Activated CD4-positive, alpha-beta memory T cell treated with anti-CD3 and anti-CD28 coated beads for 36 hours (primary cell): ENCODE data around the gene FSD2. TPM values are rescaled to one million over a fixed set of nuclear protein-coding genes. Genes with fewer than 3 reads are reported as not detected.

Experiments
- CTCF ChIA-PET: fragments of 350-600 bp; sonication (Branson Sonifier 250); formaldehyde crosslinking; loops from one replicate; lab custom pipeline; 2021; ENCODE audit warnings: antibody characterized with exemption, inconsistent platforms; lab: Charles Lee
- POLR2A ChIA-PET: fragments of 350-600 bp; sonication (Branson Sonifier 250); formaldehyde crosslinking; loops from one replicate; lab custom pipeline; 2021; ENCODE audit warnings: antibody characterized with exemption; lab: Charles Lee
- DNase-seq: peaks from one replicate; pipeline ENCODE4 v3.0.0-alpha.2; 2020
- H3K27ac Mint-ChIP-seq: one replicate; pipeline ENCODE4 v1.8.0; 2021; ENCODE audit warnings: mixed read lengths
- H3K27me3 Mint-ChIP-seq: one replicate; pipeline ENCODE4 v1.8.0; 2021; ENCODE audit warnings: mixed read lengths
- H3K36me3 Mint-ChIP-seq: one replicate; pipeline ENCODE4 v1.8.0; 2021; ENCODE audit warnings: mixed read lengths
- H3K4me1 Mint-ChIP-seq: one replicate; pipeline ENCODE4 v1.8.0; 2021; ENCODE audit warnings: low read depth, mixed read lengths
- H3K4me3 Mint-ChIP-seq: one replicate; pipeline ENCODE4 v1.8.0; 2021; ENCODE audit warnings: mild to moderate bottlenecking, mixed read lengths
- H3K9me3 Mint-ChIP-seq: one replicate; pipeline ENCODE4 v1.8.0; 2021; ENCODE audit warnings: mixed read lengths
- intact Hi-C: fragments of 100-400 bp; cut with micrococcal nuclease; formaldehyde crosslinking; loops from one replicate; pipeline ENCODE4 v1.15.1; 2023
- total RNA-seq, 2 experiments: library from RNA; stranded (reverse); gene quantifications; one replicate each; pipeline ENCODE4 v1.2.3, GENCODE V29; 2021

The FSD2 gene
- total RNA-seq, 2 experiments from 2014 or later = not detected

GRCh38 chr15:82807920-82808633, 2.2 kb upstream of the FSD2 start:
- ChIA-PET POLR2A (interaction anchor here (1.0 to 1.4 kb wide), 3 partner anchors 20 to 267 kb away, joined by 3 read pairs; partner anchors contain the start of gene RPS17), CTCF (interaction anchor here (0.6 to 1.4 kb wide), 2 partner anchors 25 to 277 kb away, joined by 3 to 6 read pairs; no protein-coding TSS in a partner anchor)
- Mint-ChIP-seq H3K4me3 (peak overlapping the region; percentile 16), H3K36me3 (peaks cover 9% of the 10 kb centered on the region), H3K27me3 (no peaks in the 10 kb centered on the region), H3K9me3 (no peaks in the 10 kb centered on the region), H3K4me1 (peaks cover 34% of the 10 kb centered on the region), H3K27ac (no peak overlapping the region)
- DNase-seq = no peak
- intact Hi-C loops = loop anchor here (2.0 kb wide), 1 partner anchor 259 kb away; the partner anchor contains the start of gene BTBD1

GRCh38 chr15:82804575-82804949, 1.3 kb downstream of the FSD2 start:
- DNase-seq = no peak
- intact Hi-C loops = no loop called here
- Mint-ChIP-seq H3K36me3 (no peaks in the 10 kb centered on the region), H3K4me1 (peaks cover 14% of the 10 kb centered on the region), H3K27ac (no peak overlapping the region), H3K27me3 (peaks cover 24% of the 10 kb centered on the region), H3K4me3 (no peak overlapping the region), H3K9me3 (no peaks in the 10 kb centered on the region)
- ChIA-PET CTCF (no interaction called here), POLR2A (interaction anchor here (0.6 kb wide), 1 partner anchor 271 kb away, joined by 4 read pairs; no protein-coding TSS in a partner anchor)

DNA sequence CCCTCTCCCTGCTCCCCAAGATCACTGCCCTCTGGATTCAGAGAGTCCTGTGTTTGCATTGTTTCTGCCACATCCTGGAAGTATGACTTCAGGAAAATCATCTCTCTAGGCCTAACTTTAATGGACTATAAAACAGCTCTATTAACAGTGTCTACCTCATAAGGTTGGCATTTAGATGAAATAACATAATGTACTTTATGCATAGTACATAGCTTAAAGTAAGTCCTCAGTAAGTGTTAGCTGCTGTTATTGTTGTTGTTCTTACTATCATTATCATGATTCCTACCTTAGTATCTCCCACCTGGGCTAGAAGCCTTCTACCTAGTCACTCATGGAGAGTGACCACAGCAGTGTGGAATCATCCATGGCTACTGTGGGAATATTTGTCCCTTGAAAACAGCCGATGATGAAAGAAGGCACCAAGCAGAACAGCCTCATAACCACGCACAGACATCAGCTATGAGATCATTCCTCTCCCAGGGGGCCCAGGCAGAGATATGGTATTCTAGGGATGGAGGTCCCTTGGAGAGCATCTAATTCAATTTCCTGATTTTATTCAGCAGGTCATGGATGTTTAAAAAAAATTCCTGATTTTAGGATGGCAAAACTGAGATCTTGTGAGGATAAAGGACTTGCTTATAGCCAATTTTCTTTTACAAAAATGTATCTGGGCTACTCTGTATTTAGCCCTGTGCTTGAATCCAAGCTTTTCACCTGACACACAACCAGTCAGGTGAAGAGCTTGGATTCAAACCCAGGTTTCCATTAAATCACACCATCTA, 1.9 kb downstream of the FSD2 start:
- intact Hi-C loops = no loop called here
- H3K4me3 Mint-ChIP-seq = no peak overlapping the region
- peaks cover 30% of the 10 kb centered on the region for H3K27me3 Mint-ChIP-seq

DNA sequence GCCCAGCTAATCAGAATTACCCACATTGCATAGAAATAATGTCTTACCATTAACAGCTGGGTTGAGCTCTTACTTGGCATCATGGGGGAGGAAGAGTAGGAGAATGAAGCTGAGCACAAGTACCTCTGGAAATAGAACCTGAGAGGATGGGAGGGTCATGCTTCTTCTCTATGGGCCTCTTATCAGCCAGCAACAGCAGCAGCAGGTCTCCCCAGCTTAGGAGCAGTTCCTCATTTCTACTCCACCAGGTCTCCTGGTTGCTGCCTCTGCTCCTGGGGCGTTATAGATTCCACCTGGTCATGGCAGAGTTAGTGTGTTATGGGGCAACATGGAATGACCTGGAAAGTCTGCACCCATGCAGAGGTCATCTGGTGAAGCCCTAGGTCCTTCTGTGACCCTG, 3.4 kb downstream of the FSD2 start:
- POLR2A ChIA-PET = no interaction called here
- Mint-ChIP-seq H3K27me3 (peaks cover 30% of the 10 kb centered on the region), H3K27ac (no peak overlapping the region), H3K4me3 (no peak overlapping the region), H3K36me3 (no peaks in the 10 kb centered on the region), H3K4me1 (no peaks in the 10 kb centered on the region), H3K9me3 (no peaks in the 10 kb centered on the region)
- CTCF ChIA-PET = no interaction called here
- intact Hi-C loops = no loop called here
- no peak for DNase-seq

More for the DNA sequence above, 1.9 kb downstream of the FSD2 start:
- POLR2A ChIA-PET = interaction anchor here (0.6 kb wide), 1 partner anchor 271 kb away, joined by 4 read pairs; no protein-coding TSS in a partner anchor
- CTCF ChIA-PET = no interaction called here
- peaks cover 11% of the 10 kb centered on the region for H3K4me1 Mint-ChIP-seq
- no peak overlapping the region for H3K27ac Mint-ChIP-seq
- no peaks in the 10 kb centered on the region for H3K36me3 Mint-ChIP-seq
- no peaks in the 10 kb centered on the region for H3K9me3 Mint-ChIP-seq
- no peak for DNase-seq

DNA sequence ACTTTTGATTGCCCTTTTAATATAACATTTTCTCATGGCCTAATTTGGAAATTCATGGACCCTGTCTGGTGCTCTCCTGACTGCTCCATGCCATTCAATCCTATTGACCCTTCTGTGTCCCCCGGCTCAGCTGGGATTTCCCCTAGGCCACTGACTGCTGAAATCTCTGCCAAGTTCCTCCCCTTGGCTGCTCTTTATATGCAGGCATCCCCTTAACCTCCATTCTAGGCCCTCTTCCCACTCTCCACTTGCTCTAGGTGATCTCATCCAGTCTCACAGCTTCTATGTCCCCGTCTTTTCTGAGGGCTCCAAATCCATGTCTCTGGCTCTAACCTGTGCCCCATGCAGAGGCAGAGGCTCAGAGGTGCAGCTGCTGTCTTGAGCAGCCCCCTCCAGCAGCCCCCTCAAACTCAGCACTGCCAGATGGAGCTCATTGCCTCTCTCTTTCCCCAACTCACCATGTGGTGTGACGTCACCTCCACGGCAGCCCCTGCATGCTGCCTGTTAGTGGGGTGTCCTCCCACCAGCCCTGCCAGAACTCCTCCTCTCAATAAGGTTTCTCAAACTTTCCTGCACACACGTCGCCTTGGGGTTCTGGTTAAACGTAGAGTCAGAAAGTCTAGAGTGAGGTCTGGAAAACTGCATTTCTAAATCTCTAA, 6.6 kb downstream of the FSD2 start:
- H3K9me3 Mint-ChIP-seq = peaks cover 2% of the 10 kb centered on the region
- H3K27ac Mint-ChIP-seq = no peak overlapping the region
- H3K4me1 Mint-ChIP-seq = no peaks in the 10 kb centered on the region
- intact Hi-C loops = no loop called here
- peaks cover 30% of the 10 kb centered on the region for H3K27me3 Mint-ChIP-seq
- DNase-seq = no peak
- no peaks in the 10 kb centered on the region for H3K36me3 Mint-ChIP-seq
- no peak overlapping the region for H3K4me3 Mint-ChIP-seq
- ChIA-PET CTCF (no interaction called here), POLR2A (no interaction called here)

GRCh38 chr15:82798531-82799166, 7.2 kb downstream of the FSD2 start:
- CTCF ChIA-PET = no interaction called here

GRCh38 chr15:82798104-82798503, 7.8 kb downstream of the FSD2 start:
- intact Hi-C loops = no loop called here
- ChIA-PET CTCF (no interaction called here), POLR2A (no interaction called here)
- Mint-ChIP-seq H3K4me1 (no peaks in the 10 kb centered on the region), H3K27ac (no peak overlapping the region), H3K4me3 (no peak overlapping the region), H3K9me3 (peaks cover 12% of the 10 kb centered on the region), H3K36me3 (peaks cover 6% of the 10 kb centered on the region), H3K27me3 (peaks cover 30% of the 10 kb centered on the region)
- no peak for DNase-seq

More at GRCh38 chr15:82798531-82799166, 7.2 kb downstream of the FSD2 start:
- DNase-seq = no peak
- Mint-ChIP-seq H3K9me3 (peaks cover 8% of the 10 kb centered on the region), H3K27me3 (peaks cover 30% of the 10 kb centered on the region), H3K36me3 (peaks cover 4% of the 10 kb centered on the region), H3K4me1 (no peaks in the 10 kb centered on the region), H3K4me3 (no peak overlapping the region), H3K27ac (no peak overlapping the region)
- POLR2A ChIA-PET = no interaction called here
- intact Hi-C loops = no loop called here

DNA sequence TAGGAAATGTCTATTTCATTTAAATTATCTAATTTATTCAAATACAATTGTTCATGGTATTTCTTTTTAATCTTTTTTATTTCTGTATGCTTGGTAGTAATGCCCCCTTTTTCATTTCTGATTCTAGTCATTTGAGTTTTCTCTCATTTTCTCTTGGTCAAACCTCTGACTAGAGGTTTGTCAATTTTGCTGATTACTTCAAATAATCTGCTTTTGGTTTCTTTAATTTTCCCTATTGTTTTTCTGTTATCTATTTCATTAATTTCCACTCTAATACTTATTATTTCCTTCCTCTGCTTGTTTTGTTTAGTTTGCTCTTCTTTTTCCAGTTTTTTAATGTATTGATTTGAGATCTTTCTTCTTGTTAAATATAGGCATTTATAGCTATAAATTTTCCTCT, 12.1 kb downstream of the FSD2 start:
- peaks cover 13% of the 10 kb centered on the region for H3K9me3 Mint-ChIP-seq
- intact Hi-C loops = no loop called here
- H3K27ac Mint-ChIP-seq = no peak overlapping the region
- H3K36me3 Mint-ChIP-seq = peaks cover 6% of the 10 kb centered on the region
- H3K4me3 Mint-ChIP-seq = no peak overlapping the region
- no peak for DNase-seq
- ChIA-PET CTCF (no interaction called here), POLR2A (no interaction called here)
- H3K27me3 Mint-ChIP-seq = no peaks in the 10 kb centered on the region
- no peaks in the 10 kb centered on the region for H3K4me1 Mint-ChIP-seq

GRCh38 chr15:82792068-82792467, 13.8 kb downstream of the FSD2 start:
- Mint-ChIP-seq H3K27ac (no peak overlapping the region), H3K36me3 (peaks cover 6% of the 10 kb centered on the region), H3K27me3 (no peaks in the 10 kb centered on the region), H3K4me1 (no peaks in the 10 kb centered on the region), H3K9me3 (peaks cover 13% of the 10 kb centered on the region), H3K4me3 (no peak overlapping the region)
- intact Hi-C loops = no loop called here
- ChIA-PET POLR2A (no interaction called here), CTCF (no interaction called here)
- no peak for DNase-seq

GRCh38 chr15:82790321-82790720, 15.5 kb downstream of the FSD2 start:
- no peak for DNase-seq
- intact Hi-C loops = no loop called here
- POLR2A ChIA-PET = no interaction called here
- CTCF ChIA-PET = no interaction called here
- Mint-ChIP-seq H3K36me3 (peaks cover 6% of the 10 kb centered on the region), H3K4me1 (no peaks in the 10 kb centered on the region), H3K27me3 (no peaks in the 10 kb centered on the region), H3K4me3 (no peak overlapping the region), H3K27ac (no peak overlapping the region), H3K9me3 (peaks cover 13% of the 10 kb centered on the region)

GRCh38 chr15:82789491-82789890, 16.4 kb downstream of the FSD2 start:
- Mint-ChIP-seq H3K27ac (no peak overlapping the region), H3K27me3 (no peaks in the 10 kb centered on the region), H3K4me1 (no peaks in the 10 kb centered on the region), H3K9me3 (peaks cover 13% of the 10 kb centered on the region), H3K4me3 (no peak overlapping the region), H3K36me3 (peaks cover 6% of the 10 kb centered on the region)
- POLR2A ChIA-PET = no interaction called here
- DNase-seq = no peak
- intact Hi-C loops = no loop called here
- CTCF ChIA-PET = no interaction called here

- H3K27ac Mint-ChIP-seq = no peak overlapping the region
- H3K36me3 Mint-ChIP-seq = peaks cover 2% of the 10 kb centered on the region
- intact Hi-C loops = no loop called here
- POLR2A ChIA-PET = interaction anchor here (1.3 kb wide), 1 partner anchor 20 kb away, joined by 3 read pairs; no protein-coding TSS in a partner anchor
- CTCF ChIA-PET = no interaction called here
- no peaks in the 10 kb centered on the region for H3K27me3 Mint-ChIP-seq
- no peaks in the 10 kb centered on the region for H3K4me1 Mint-ChIP-seq
- no peak for DNase-seq
- H3K4me3 Mint-ChIP-seq = no peak overlapping the region
- peaks cover 4% of the 10 kb centered on the region for H3K9me3 Mint-ChIP-seq
Observed at GRCh38 chr15:82788496-82788895, 17.4 kb downstream of the FSD2 start.
